Measurements from ENCODE around the gene GREB1. TPM values are rescaled to one million over a fixed set of nuclear protein-coding genes. Genes with fewer than 3 reads are reported as not detected.

The GREB1 gene
- total and polyA plus RNA-seq, 2 of the 13 experiments (the other 11 are each of a cell fraction or from before 2014, with no cell fraction given), result 31.3 to 61.2 TPM

- no peak for TF ChIP-seq ZBED4 (CRISPR knock-in tag; IDR thresholded peaks at IDR 0.05; ENCODE audit: borderline replicate concordance)
- no peak for TF ChIP-seq ZNF205 (CRISPR knock-in tag; IDR thresholded peaks at IDR 0.05)
- TF ChIP-seq ZNF550 (CRISPR knock-in tag; IDR thresholded peaks at IDR 0.05; ENCODE audit: borderline replicate concordance), result no peak
- no peak for TF ChIP-seq ELK4 (CRISPR knock-in tag; IDR thresholded peaks at IDR 0.05; ENCODE audit: borderline replicate concordance)
- no peak for TF ChIP-seq ZNF749 (CRISPR knock-in tag; IDR thresholded peaks at IDR 0.05; ENCODE audit: borderline replicate concordance)
- TF ChIP-seq CEBPG (CRISPR knock-in tag; IDR thresholded peaks at IDR 0.05), result peak; percentile 92
- TF ChIP-seq ZNF773 (CRISPR knock-in tag; IDR thresholded peaks at IDR 0.05; ENCODE audit: borderline replicate concordance), result no peak
- TF ChIP-seq GZF1 (CRISPR knock-in tag; IDR thresholded peaks at IDR 0.05), result no peak
- peak; percentile 67; the same call in 1 of the 2 replicates for TF ChIP-seq ETV5 (CRISPR knock-in tag; IDR thresholded peaks at IDR 0.05; ENCODE audit: borderline replicate concordance)
- peak; percentile 52; the same call in 1 of the 2 replicates for TF ChIP-seq NCOA2 (CRISPR knock-in tag; IDR thresholded peaks at IDR 0.05)
- TF ChIP-seq SP5 (CRISPR knock-in tag; IDR thresholded peaks at IDR 0.05; ENCODE audit: borderline replicate concordance, low read depth), result no peak
- TF ChIP-seq HDAC2 (CRISPR knock-in tag; IDR thresholded peaks at IDR 0.05), result peak; percentile 66; the same call in 1 of the 2 replicates
- TF ChIP-seq SP1 (IDR thresholded peaks at IDR 0.05), result no peak
- no peak for TF ChIP-seq SP1 (CRISPR knock-in tag; IDR thresholded peaks at IDR 0.05)
- TF ChIP-seq NCOA5 (CRISPR knock-in tag; IDR thresholded peaks at IDR 0.05), result no peak
- TF ChIP-seq RNF2 (conservative IDR thresholded peaks at IDR 0.05; ENCODE audit: low read depth), result no peak
- TF ChIP-seq ZNF549 (CRISPR knock-in tag; IDR thresholded peaks at IDR 0.05), result no peak
- TF ChIP-seq RFXANK (CRISPR knock-in tag; IDR thresholded peaks at IDR 0.05), result no peak
- no peak for TF ChIP-seq KLF11 (CRISPR knock-in tag; IDR thresholded peaks at IDR 0.05)
- no peak for TF ChIP-seq NONO (IDR thresholded peaks at IDR 0.05)
- no peak for TF ChIP-seq NONO (CRISPR knock-in tag; conservative IDR thresholded peaks at IDR 0.05)
- TF ChIP-seq ZNF263 (CRISPR knock-in tag; IDR thresholded peaks at IDR 0.05), result no peak
- no peak for TF ChIP-seq MIXL1 (CRISPR knock-in tag; IDR thresholded peaks at IDR 0.05)
- TF ChIP-seq ZNF639 (CRISPR knock-in tag; conservative IDR thresholded peaks at IDR 0.05), result no peak
- TF ChIP-seq DPF2 (CRISPR knock-in tag; IDR thresholded peaks at IDR 0.05; ENCODE audit: borderline replicate concordance, low read depth), result no peak
- no peak for TF ChIP-seq ZSCAN5A (CRISPR knock-in tag; IDR thresholded peaks at IDR 0.05; ENCODE audit: borderline replicate concordance)
- TF ChIP-seq NR2F2 (IDR thresholded peaks at IDR 0.05; ENCODE audit: borderline replicate concordance, low read depth), result no peak
These were observed 31.0 kb upstream of the GREB1 start (continued) for GRCh38 chr2:11502740-11503292.

Measured in HepG2 (cell line).